CD4-positive, alpha-beta T cell treated with Interleukin-6 for 4 hours (primary cell): ENCODE data around the gene GSDMA.

Source experiments
- DNase-seq: peaks from one replicate; pipeline ENCODE4 v3.0.0-alpha.2; 2020; ENCODE audit warnings: mixed read lengths

Gene GSDMA, protein sequence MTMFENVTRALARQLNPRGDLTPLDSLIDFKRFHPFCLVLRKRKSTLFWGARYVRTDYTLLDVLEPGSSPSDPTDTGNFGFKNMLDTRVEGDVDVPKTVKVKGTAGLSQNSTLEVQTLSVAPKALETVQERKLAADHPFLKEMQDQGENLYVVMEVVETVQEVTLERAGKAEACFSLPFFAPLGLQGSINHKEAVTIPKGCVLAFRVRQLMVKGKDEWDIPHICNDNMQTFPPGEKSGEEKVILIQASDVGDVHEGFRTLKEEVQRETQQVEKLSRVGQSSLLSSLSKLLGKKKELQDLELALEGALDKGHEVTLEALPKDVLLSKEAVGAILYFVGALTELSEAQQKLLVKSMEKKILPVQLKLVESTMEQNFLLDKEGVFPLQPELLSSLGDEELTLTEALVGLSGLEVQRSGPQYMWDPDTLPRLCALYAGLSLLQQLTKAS

DNA sequence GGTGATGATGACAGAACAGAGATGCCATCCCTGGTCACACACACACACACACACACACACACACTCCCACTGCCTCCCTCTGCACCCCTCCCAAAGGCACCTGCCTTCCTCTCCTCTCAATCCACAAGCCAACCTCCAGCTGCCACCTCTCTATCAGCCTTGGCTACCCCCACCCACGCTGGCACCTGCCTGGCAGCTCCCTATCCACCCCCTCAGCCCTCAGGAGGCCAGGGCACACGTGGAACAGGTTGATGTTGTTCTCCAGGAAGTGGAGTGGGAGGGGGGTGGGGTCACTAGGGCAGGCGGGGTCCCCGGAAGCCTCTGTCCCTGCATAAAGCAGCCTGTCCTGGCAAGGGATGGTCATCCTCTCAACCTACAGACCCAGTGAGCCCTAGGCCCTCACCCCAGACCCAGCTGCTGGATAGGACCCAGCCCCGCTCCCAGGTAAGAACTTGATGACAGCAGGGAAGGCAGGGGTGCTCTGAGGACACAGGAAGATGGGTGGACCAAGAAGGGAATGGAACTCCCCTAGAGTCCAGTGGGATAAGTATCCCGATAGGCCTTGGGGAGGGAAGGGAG lies at the start of gene GSDMA:
Gene GSDMA (plus strand): TSS at position 363 of the 579 bp plus-strand sequence. CDS start 2,684 bp downstream, outside the sequence.
- DNase-seq, result no peak

DNA sequence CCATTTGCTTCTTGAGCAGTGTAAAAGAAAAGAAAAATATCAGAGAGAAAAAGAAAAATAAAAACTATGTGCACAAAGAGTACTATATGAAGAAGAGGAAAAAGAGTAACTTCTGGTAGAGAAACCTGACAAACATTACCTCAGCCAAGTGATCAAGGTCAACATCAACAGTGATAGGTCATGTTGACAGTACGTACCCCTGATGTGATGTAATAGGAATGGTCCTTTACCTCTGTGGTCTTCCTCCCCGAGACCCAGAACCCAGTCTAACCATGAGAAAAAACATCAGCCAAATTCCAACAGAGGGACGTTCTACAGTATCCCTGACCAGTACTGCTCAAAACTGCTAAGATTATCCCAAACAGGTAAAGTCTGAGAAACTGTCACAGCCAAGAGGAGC lies 48.8 kb upstream of the GSDMA start:
- DNase-seq, result no peak

DNA sequence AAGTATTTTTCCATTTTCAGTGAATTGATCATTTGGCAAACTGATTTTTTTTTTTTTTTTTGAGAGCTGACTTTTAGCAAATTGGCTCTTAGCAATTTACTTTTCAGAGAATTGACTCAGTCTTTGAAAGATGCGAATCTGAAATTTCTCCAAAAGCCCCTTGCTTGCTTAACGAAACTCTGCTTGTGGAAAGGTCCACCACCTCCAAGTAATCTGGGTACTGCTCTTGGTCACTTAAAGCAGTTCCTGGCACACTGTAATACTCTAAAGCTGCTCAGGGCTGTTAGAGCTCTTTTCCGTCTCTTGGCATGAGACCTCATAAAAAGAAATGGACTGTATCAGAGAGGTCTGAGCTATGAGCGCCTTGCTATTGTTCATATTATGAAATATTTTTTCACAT lies 47.2 kb upstream of the GSDMA start:
- DNase-seq, result no peak

DNA sequence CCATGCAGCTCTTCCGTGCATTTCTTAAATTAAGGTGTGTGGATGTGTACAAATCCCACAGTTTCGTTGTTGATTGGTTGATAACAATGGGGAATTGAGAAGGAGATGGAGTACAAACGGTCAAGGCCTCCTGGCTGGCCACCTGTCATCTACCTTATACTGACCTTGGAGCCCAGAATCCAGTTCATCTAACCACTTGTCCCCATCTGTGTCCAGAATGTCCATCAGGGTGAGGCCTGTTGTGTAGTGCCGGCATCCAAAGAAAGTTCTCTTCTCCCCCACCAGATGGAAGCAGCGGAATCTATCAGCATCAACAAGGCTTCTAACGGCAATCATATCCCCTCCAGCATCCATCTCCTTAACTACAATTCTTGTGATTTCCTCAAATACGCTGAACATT lies 45.9 kb upstream of the GSDMA start:
- DNase-seq, result no peak

DNA sequence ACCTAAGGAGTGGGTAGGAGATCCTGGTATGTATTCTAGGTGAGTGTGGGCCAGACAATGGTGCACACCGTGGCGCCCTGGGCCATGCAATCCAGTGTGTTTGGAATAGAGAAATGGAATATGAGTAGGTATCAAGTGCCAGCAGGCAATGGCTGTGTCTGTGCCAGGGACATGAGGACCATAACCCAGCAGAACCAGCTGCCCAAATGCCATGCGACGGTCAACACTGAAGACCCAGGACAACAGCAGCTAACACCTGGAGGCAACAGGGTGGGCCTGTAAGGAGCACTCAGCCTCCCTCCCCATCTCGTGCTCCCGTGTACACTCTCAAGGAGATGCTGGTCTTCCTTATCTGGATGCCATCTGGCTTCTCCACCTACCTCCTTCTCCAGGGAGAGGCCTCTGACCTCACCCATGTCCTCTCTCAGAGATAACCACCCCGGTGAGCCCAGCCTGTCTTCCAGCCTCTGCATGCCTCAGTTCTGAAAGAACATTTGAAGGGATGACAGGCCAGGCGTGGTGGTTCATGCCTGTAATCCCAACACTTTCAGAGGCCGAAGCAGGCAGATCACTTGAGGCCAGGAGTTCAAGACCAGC lies 43.6 kb upstream of the GSDMA start:
- DNase-seq, result no peak

DNA sequence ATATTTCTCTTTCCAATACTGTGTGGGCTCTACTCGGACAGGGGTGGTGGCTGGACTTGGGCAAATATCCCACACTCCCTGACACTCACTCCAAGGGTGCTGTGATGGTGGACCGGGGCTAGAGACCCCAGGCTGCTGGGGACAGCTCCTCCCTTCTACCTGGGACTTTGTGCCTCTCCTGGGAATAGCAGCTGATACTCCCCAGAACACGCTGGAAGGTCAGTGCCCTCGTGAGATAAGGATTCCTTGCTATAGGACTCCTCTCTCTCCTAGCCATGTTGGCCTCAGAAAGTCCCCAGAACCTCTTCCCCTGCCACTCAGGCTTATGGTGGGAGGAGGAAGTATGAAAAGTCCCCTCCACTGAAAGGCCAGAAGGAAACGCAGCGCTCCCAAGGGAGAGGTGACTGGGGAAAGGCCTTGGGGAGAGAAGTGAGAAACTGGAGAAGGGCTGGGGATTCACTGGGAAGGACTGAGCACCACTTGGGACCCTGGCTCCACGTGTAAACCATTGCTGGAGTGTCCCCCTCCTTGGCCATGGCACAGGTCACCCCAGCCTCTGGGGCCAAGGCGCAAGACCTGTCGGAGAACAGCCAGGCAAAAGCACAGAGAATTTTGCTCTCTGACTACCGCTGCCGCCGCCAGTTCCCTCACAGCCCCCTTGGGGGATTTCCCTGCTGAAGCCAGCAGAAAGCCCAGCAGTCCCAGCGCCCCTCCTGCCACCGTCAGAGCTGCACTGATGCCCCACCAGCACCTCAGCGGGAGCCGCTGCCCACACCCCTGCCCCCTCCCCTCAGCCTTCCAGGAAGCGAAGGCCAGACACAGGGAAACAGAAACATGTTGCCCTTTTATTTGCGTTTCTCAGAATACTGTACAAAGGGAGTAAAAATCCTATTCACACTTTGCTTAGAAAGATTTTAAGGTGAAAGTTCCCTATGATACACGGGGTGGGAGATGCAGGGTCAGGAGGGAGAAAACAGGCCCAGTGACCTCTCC lies 42.3 kb upstream of the GSDMA start:
- DNase-seq, result peak; percentile 33

DNA sequence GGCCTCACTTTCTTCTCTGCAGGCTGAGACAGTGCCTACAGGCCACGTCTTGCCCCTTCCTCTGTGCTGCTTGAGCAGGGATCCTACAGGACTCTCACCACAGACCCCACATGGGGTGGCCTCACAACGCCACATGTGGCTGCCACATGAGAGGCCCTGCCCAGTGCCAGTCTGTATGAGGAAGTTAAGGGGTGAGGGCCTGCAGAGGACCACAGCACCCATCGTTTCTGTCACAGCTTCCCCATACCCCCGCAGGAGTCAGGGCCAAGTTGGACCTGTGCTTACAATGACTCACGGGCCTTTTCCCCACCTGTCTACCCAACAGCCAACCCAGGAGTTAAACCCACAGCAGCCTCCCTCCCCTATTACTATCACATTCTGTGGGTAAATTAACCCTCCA lies 41.5 kb upstream of the GSDMA start:
- peak; percentile 24 for DNase-seq

DNA sequence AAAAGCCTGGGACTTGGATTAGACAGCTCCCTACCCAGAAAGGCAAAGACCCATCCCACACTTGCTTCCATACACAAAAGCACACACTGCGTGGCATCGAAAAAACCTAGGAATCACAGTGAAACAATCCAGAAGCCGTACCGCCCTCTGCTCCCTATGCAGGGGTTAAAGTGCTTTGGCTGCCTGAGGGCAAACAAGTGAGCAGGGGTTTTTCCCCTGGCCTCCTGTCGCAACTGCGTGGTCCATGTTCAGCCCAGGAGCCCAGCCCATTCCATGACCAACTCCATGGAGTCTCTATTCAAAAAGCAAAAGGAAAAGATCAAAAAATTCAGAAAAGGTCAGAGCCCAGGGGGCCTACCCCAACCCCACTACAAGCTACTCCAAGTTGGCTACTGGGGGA lies 40.8 kb upstream of the GSDMA start:
- no peak for DNase-seq

DNA sequence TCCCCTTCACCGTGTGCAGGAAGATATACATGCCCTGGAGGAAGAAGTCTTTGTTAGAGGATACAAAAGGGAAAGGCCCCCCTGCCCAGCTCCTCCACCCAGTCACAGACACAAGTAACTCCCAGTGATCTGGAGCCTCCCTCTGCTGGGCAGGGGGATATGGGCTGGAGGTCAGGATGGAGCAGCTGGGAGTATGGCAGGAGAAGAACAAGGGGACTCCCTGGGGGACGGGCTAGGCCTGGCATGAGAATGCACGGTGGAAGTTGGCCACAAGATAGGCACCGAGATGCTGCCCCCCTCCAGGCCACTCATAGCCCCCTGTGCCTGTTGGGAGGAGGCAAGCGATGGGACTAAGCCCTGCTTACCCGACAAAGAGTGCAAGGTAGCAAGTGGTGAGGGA lies 39.6 kb upstream of the GSDMA start:
- no peak for DNase-seq

DNA sequence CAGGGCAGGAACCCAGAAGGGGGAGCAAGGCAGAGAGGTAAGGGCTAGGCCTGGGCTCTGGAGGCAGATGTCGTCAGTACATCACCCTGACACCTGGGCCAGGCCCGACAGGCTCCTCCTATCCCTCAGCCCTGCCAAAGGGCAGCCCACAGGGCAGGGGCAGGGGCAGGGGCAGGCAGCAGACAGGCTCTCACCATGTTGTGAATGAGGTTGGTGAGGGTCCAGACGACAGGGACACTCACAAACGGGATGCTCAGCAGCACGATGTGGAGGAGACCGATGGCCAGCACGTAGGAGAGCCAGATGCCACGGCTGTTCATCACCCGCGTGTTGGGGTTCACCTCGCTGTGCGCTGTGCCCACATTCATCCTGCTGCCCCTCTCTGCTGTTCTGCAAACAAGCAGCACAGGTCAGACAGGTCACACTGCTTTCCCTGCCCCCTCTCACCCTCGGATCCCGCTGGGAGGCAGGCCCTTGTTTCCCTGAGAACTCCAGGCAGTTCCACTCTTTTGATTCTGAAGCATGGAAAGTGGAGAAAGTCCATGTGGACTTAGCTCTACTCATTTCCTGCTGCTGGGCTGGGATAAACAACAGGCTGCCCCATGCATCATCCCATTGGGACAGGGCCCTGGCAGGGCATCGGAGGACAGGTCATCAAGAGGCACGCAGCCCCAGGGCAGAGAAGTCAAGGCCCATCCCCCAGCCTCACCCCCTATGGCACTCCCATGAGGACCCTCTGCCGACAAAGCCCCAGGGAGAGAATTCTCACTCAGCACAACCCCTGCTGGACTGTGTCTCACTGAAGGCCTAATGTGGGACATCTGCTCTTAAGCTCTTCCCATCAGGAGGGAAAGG lies 38.7 kb upstream of the GSDMA start:
- DNase-seq, result no peak

DNA sequence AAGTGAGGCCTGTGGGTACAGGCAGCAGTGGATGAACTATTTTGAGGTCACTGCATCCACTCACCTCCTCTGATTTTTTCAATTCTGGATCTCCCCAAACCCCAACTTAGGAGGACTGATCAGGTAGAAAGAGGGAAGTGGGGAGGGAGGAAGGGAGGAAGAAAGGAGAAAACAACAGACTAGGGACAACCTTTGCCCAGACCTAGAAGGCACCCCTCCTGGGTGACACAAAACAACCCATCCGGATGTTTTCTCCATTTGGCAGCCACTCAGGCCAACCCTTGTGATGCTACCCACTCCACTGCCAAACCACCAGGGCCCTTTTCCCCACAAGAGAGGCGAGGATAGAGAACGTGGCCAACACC lies 38.1 kb upstream of the GSDMA start:
- DNase-seq, result no peak

DNA sequence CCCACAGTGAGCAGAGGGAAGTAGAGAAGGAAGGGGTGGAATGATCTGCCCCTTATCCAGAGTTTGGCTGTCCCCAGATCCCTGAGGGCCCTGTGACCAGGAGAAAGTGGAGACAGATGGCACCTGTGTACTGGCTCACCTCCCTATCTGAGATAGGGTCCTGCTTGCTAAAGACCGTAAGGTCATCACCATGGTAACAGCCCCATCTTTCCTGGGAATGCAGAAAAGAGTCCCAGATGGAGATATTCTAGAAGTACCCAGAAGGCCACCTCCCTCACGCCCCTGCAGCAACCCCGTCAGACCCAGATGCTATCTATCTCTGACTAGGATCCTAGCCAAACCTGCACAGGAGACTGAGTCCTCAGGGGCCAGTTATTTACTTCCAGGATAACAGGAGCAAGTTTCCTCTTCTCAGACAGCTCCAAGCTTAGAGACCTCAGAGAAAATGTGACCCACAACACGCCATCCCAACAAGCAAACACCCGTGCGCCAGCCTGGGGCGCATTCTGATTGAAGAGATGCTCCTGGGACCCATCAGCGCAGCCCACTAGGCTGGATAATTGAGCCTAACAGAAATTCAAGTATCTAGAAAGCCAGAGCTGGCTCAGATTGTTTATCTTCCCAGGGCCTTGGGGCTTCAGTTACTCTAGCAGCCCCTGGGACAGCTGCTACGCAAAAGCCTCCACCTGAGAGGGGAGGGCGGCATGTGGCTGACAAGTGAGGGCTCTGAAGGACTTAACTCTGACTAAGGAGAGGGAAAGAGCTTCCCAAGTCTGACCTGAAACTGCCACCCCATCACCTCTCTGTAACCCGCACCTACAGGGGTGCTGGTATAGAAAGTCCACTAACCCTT lies 37.3 kb upstream of the GSDMA start:
- DNase-seq, result peak; percentile 8

DNA sequence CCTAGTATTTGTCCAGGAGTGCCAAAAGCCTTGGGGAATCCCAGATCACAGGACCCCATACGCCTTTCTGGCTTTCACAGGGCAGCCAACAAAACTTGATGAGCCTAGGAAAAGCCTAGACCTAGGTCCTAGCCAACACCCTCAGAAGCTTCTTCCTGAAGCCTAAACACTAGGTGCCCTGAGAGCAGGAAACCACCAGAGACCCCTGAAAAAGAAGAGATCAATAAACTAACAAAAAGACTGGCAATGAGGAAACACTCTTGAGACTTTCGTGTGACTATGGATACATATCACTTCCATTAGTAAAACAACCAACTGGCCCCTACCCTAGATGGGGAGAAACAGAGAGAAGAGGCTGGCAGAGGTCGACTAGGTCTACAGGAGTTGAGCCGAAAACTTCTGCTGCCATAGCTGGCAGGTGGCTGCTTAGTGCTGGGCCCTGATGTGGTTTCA lies 36.6 kb upstream of the GSDMA start:
- DNase-seq, result no peak

DNA sequence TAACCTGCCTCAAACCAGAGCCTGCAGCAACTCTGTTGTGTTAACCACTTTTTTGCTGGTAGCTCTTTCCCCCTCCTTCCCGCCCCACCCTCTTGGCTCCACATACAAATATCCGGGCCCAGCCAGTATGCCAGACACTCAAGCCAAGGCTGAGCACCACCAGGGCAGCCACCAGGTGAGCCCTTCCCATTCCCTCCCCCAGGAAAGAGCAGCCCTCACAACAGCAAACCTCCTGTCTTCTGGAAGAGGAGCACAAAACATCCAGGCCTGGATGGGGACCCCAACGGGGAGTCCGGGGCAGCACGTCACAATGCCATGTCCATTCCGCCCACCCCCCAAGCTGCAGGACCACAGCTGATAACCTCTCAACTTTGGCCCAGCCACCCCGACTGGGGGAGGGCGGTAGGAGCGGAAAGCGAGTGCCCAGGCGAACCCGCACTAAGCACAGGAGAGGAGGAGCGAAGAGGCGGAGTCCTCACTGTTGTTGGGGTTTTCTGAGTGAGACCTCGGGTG lies 36.2 kb upstream of the GSDMA start:
- peak; percentile 64 for DNase-seq

DNA sequence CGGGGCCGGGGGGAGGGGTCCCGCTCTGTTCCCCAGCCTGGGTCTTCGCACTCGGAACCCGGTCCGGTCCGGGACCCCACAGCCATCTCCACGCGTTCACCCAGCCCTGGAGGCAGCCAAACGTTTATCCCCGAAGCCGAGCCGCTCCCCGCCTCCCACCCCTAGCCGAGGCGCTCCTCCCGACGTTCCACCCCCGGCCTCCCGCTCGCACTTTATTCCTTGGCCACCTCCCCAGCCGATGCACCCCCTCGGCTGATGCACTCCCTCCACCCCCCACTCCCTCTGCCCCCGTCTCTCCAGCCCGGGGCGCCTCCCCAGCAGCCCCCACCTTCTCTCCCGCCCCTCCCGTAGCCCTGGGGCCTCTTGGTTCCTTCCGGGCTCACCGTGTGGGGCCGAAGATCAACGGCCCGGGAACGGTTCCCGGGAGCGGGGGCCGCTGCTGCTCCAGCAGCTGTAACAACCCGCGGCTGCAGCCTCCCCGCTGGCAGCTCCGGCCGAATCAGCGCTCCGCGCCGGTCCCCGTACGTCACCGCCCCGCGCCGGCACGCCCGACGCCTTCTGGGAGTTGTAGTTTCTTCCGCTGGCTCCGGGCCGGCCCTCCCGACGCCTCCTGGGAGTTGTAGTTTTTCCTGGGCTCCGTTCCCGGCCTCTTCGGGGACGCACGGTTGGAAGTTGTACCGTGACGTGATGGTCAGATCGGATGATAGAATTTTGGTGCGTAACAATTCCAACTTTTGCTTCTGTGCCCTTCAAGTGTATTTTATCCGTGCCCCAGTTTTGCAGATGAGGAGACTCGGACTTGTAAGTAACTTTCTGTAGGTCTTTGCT lies 35.5 kb upstream of the GSDMA start, which contains the start of the genes LRRC3C and ORMDL3:
Gene LRRC3C (plus strand): TSS at position 632 of the 828 bp plus-strand sequence. CDS start 13,792 bp downstream, outside the sequence.
Gene ORMDL3 (minus strand): TSS at position 501 of the 828 bp plus-strand sequence. CDS start 3,398 bp downstream, outside the sequence.
- DNase-seq, result peak; percentile 92

DNA sequence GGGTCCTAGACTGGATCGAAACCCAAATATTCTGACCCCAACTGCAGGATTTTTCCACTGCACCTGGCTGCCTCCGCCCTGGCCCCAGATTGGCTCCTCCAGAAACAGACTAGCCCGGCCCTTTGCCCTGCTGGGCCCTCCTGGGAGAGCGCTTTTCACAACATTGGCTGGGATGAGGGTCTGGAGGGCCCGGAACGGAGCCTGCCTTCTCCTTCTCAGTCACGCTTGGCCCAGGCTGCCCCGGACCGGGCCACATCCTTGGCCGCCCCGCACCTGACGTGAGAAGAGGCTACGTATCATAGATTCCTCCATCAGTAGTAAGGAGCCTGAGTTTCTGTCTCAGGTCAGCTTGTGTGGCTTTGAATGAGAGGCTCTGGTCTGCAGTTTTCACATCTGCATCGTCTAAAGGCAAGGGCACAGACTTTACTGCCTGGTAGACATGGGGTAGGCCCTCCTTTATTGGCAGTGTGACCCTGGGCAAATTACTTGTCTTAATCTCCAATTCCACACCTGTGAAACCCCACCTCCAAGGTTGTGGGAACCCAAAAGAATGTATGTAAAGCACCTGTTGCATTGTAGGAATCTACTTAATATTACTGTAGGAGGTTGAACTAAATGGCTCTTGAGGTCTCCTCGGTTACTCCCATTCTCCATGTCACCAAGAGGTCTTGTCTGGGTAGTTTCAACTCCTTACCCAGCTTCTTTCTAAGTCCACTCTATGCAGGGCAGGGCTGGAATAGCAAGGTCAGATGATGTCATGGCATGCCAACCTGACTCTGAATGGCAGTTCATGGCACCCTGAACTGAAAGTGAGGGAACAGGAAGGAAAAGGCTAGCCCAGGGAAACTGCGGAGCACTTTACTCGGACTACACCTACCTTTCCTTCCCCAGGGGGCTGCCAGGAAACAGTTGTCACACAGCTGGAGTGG lies 34.6 kb upstream of the GSDMA start:
- no peak for DNase-seq

DNA sequence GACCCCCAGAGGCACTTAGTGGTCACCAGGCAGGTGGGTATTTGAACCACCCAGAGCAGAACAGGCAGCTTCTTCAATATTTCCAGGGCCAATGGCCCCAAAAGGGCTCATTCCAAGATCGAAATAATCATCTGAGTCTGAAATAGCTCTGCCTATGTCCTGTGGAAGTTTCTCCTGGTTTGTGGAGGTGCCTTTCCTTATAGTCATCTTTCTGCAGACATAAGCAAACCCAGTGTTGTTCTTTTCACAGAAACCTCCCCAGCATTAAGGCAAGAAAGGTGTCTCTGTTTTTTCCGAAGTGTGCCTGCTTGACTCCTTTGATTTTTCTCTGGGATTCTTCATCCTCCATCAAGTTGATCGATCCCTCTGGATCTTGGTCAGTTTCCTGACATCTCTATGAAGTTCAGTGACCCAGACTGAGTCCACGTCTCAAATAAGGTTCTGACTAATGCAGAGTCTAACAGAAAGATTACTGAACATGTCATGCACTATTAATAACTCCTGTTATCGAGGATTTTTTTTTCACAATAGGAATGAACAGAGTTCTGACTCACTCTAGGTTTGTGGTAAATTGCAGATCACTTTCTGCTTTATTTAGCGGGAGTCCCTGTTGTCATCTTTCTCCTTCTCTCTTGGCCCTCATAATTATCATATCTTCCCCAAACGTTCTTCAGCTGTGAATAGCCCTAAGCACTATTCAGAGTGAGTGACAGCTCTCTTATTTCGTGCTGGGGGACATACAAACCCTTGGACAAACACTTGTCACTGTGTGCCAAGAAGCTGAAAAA lies 33.8 kb upstream of the GSDMA start:
- DNase-seq, result no peak
